ENCODE measurements around the gene MAPRE3. TPM values are rescaled to one million over a fixed set of nuclear protein-coding genes. Genes with fewer than 3 reads are reported as not detected.

The MAPRE3 gene
- total RNA-seq, 1 experiment from 2014 or later = 11.6 TPM

DNA sequence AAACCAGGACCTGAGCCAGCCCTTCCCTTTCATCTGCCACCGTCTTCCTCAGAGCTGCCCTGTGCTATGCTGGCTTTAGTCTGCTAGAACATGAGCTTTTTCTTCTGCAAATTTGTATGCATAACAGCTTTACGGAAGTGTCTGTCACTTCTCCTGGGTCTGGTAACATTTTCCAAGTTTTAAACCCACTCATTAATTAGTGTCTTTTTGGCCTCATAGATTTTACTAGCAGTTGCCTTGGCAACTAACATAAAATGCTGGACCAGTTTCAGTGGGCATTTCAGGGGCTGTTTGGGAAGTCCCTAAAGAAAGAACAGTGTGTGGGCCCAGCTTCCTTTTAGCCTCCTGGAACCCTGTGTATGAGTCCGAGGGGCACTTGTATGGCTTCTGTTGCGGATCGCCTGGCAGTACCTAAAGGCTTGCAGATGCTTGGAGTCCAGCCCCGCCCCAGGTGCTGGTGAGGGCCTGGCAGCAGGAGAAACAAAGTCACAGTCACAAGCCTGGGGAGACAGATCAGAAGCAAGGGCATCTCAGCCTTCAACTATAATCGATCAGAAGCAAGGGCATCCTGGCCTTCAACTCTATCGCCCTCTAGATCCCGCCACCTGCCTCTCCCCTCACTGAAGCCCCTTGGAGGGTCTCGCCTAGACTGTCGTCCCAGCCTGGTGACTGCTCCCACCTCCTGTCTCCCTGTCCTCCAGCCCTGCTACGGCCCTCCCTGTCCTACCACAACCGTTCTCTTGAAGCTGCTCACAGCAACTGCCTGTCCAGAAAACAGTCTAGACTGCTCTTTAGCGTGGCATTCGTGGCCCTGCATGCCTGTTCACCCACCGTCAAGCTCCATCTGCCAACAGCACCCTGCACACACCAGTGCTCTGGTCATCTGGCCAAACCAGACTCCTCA lies 36.8 kb upstream of the MAPRE3 start:
- H3K27me3 ChIP-seq (ENCODE audit: control insufficient read depth, insufficient read depth, low read length) = no peaks in the 10 kb centered on the region; the same call in 1 of the 2 replicates
- H3K9me3 ChIP-seq (ENCODE audit: control insufficient read depth, insufficient read depth, low read depth, low read length) = no peaks in the 10 kb centered on the region
- intact Hi-C loops (cut with micrococcal nuclease; ENCODE audit: unreplicated experiment) (no loop called here), in situ Hi-C loops (cut with HindIII; ENCODE audit: low pct_unique_long_range_greater_than_20kb, low sequenced_read_pairs) (no loop called here)
- ATAC-seq = no peak
- no peak overlapping the region for H3K4me3 ChIP-seq (ENCODE audit: low read depth in 2 of 2, low read length in 2 of 2)
- TF ChIP-seq SIN3A (IDR thresholded peaks at IDR 0.05; ENCODE audit: borderline replicate concordance, insufficient read depth, low read depth, low read length) (no peak), TCF7L2 (IDR thresholded peaks at IDR 0.05; ENCODE audit: low read depth, low read length) (no peak), POLR2AphosphoS5 (IDR thresholded peaks at IDR 0.05; ENCODE audit: low read depth, low read length) (no peak)
- TF ChIP-seq, protein P1, sequence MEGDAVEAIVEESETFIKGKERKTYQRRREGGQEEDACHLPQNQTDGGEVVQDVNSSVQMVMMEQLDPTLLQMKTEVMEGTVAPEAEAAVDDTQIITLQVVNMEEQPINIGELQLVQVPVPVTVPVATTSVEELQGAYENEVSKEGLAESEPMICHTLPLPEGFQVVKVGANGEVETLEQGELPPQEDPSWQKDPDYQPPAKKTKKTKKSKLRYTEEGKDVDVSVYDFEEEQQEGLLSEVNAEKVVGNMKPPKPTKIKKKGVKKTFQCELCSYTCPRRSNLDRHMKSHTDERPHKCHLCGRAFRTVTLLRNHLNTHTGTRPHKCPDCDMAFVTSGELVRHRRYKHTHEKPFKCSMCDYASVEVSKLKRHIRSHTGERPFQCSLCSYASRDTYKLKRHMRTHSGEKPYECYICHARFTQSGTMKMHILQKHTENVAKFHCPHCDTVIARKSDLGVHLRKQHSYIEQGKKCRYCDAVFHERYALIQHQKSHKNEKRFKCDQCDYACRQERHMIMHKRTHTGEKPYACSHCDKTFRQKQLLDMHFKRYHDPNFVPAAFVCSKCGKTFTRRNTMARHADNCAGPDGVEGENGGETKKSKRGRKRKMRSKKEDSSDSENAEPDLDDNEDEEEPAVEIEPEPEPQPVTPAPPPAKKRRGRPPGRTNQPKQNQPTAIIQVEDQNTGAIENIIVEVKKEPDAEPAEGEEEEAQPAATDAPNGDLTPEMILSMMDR (IDR thresholded peaks at IDR 0.05) = no peak
- TF ChIP-seq, protein P2, sequence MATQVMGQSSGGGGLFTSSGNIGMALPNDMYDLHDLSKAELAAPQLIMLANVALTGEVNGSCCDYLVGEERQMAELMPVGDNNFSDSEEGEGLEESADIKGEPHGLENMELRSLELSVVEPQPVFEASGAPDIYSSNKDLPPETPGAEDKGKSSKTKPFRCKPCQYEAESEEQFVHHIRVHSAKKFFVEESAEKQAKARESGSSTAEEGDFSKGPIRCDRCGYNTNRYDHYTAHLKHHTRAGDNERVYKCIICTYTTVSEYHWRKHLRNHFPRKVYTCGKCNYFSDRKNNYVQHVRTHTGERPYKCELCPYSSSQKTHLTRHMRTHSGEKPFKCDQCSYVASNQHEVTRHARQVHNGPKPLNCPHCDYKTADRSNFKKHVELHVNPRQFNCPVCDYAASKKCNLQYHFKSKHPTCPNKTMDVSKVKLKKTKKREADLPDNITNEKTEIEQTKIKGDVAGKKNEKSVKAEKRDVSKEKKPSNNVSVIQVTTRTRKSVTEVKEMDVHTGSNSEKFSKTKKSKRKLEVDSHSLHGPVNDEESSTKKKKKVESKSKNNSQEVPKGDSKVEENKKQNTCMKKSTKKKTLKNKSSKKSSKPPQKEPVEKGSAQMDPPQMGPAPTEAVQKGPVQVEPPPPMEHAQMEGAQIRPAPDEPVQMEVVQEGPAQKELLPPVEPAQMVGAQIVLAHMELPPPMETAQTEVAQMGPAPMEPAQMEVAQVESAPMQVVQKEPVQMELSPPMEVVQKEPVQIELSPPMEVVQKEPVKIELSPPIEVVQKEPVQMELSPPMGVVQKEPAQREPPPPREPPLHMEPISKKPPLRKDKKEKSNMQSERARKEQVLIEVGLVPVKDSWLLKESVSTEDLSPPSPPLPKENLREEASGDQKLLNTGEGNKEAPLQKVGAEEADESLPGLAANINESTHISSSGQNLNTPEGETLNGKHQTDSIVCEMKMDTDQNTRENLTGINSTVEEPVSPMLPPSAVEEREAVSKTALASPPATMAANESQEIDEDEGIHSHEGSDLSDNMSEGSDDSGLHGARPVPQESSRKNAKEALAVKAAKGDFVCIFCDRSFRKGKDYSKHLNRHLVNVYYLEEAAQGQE (IDR thresholded peaks at IDR 0.05; ENCODE audit: insufficient read depth in 1 of 2, low read depth in 2 of 2, low read length in 1 of 2) = no peak
- no peaks in the 10 kb centered on the region for H3K4me1 ChIP-seq (ENCODE audit: control insufficient read depth, insufficient read depth, low read length)
- BruUV-seq (replicated peaks) = no TSS peak
- POLR2A ChIA-PET = no interaction called here
- H3K27ac ChIP-seq (ENCODE audit: low read length) = no peak overlapping the region
- CTCF ChIA-PET = no interaction called here
- no peak for DNase-seq (ENCODE audit: low read depth, low spot score)
- no peaks in the 10 kb centered on the region for H3K36me3 ChIP-seq (ENCODE audit: control insufficient read depth, insufficient read depth, low read length)

DNA sequence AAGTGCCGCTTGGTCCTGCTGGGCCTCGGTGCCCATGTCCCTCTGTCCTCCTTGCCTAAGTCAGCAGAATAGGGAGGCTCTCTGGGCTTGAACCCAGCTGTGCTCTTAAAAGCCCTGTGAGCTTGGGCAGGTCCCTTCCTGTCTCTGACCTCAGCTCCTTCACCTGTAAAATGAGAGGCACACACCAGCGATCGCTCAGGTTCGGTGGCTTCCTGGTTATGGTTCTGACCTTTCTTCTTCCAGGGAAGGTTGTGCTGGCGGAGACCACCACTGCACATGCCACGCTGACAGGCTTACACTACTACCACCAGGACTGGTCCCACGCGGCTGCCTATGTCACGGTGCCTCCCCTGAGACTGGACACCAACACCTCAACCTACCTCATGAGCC lies 36.1 kb upstream of the MAPRE3 start:
- ChIA-PET CTCF (no interaction called here), POLR2A (no interaction called here)
- H3K9me3 ChIP-seq (ENCODE audit: control insufficient read depth, insufficient read depth, low read depth, low read length) = no peaks in the 10 kb centered on the region
- no TSS peak for BruUV-seq (replicated peaks)
- no peak overlapping the region for H3K4me3 ChIP-seq (ENCODE audit: low read depth in 2 of 2, low read length in 2 of 2)
- in situ Hi-C loops (cut with HindIII; ENCODE audit: low pct_unique_long_range_greater_than_20kb, low sequenced_read_pairs) (no loop called here), intact Hi-C loops (cut with micrococcal nuclease; ENCODE audit: unreplicated experiment) (no loop called here)
- no peaks in the 10 kb centered on the region for H3K4me1 ChIP-seq (ENCODE audit: control insufficient read depth, insufficient read depth, low read length)
- no peaks in the 10 kb centered on the region for H3K36me3 ChIP-seq (ENCODE audit: control insufficient read depth, insufficient read depth, low read length)
- TF ChIP-seq POLR2AphosphoS5 (IDR thresholded peaks at IDR 0.05; ENCODE audit: low read depth, low read length) = no peak
- TF ChIP-seq, protein P2 (IDR thresholded peaks at IDR 0.05; ENCODE audit: insufficient read depth in 1 of 2, low read depth in 2 of 2, low read length in 1 of 2) = no peak
- no peak for TF ChIP-seq TCF7L2 (IDR thresholded peaks at IDR 0.05; ENCODE audit: low read depth, low read length)
- no peak for TF ChIP-seq SIN3A (IDR thresholded peaks at IDR 0.05; ENCODE audit: borderline replicate concordance, insufficient read depth, low read depth, low read length)
- TF ChIP-seq, protein P1 (IDR thresholded peaks at IDR 0.05) = no peak
- H3K27me3 ChIP-seq (ENCODE audit: control insufficient read depth, insufficient read depth, low read length) = no peaks in the 10 kb centered on the region; the same call in 1 of the 2 replicates
- DNase-seq (ENCODE audit: low read depth, low spot score) = no peak
- no peak overlapping the region for H3K27ac ChIP-seq (ENCODE audit: low read length)
- no peak for ATAC-seq
